SK-N-SH (cell line): Measurements from ENCODE around the gene RIPPLY3. TPM values are rescaled to one million over a fixed set of nuclear protein-coding genes. Genes with fewer than 3 reads are reported as not detected.
"Not testable (repeated sequence)": the region's sequence is repeated elsewhere in the genome, so short reads cannot be mapped to it uniquely, and the experiment has no call there.

ENCODE experiments used
- CTCF ChIA-PET: fragments of 300-600, 350-600 bp; formaldehyde crosslinking; extraction: SDS; loops from one replicate; lab custom pipeline; 2021; lab: Yijun Ruan, JAX
- POLR2A ChIA-PET: fragments of 350-600 bp; sonication (Branson Sonifier 250); formaldehyde crosslinking; extraction: SDS; loops from one replicate; lab custom pipeline; 2020; ENCODE audit warnings: antibody characterized with exemption, inconsistent platforms; lab: Yijun Ruan, JAX
- DNase-seq: peaks from one replicate; pipeline ENCODE4 v3.0.0; 2012
- H2AFZ ChIP-seq: fragments of 200-600 bp; sonication (generic); 2 replicates; pipeline ENCODE4 v1.8.1; 2016; ENCODE audit warnings: antibody characterized with exemption, mild to moderate bottlenecking, low read depth
- H3F3A ChIP-seq: fragments of 200-600 bp; sonication (generic); replicated peaks from 2 replicates; pipeline ENCODE3; 2016; ENCODE audit warnings: antibody characterized with exemption, mild to moderate bottlenecking; ENCODE audit not compliant: insufficient read depth
- H3K27ac ChIP-seq, 2 experiments: fragments of 200-500 bp in 1 of 2; fragments of 200-600 bp in 1 of 2; sonication (Bioruptor generic) in 1 of 2; sonication (generic), shearing (Covaris generic) in 1 of 2; 2 replicates each; pipeline versions ENCODE4 v1.5.1 to v1.6.1; 2014 to 2016; ENCODE audit warnings: low read depth in 2 of 2, inconsistent platforms in 1 of 2, low read length in 1 of 2, mild to moderate bottlenecking in 1 of 2, mixed read lengths in 1 of 2
- H3K27me3 ChIP-seq: fragments of 200-600 bp; sonication (generic), shearing (Covaris generic); 2 replicates; pipeline ENCODE4 v1.6.1; 2016; ENCODE audit warnings: mixed run types; ENCODE audit not compliant: insufficient read depth
- H3K36me3 ChIP-seq, 2 experiments: fragments of 200-500 bp in 1 of 2; fragments of 200-600 bp in 1 of 2; sonication (Bioruptor generic) in 1 of 2; sonication (generic) in 1 of 2; replicated peaks in 1 of 2; 2 replicates each; pipeline versions ENCODE3 to v1.5.1; 2014 to 2016; ENCODE audit warnings: low read length in 1 of 2, mild to moderate bottlenecking in 1 of 2; ENCODE audit not compliant: insufficient read depth in 2 of 2, control insufficient read depth in 1 of 2
- H3K4me1 ChIP-seq, 2 experiments: fragments of 200-500 bp in 1 of 2; fragments of 200-600 bp in 1 of 2; sonication (Bioruptor generic) in 1 of 2; sonication (generic), shearing (Covaris generic) in 1 of 2; 2 replicates each; pipeline versions ENCODE4 v1.5.1 to v1.6.1; 2014 to 2016; ENCODE audit warnings: low read depth in 1 of 2, low read length in 1 of 2, mixed run types in 1 of 2; ENCODE audit not compliant: insufficient read depth in 2 of 2, control insufficient read depth in 1 of 2
- H3K4me2 ChIP-seq: fragments of 200-600 bp; sonication (generic), shearing (Covaris generic); 2 replicates; pipeline ENCODE4 v1.6.1; 2017; ENCODE audit warnings: mixed run types
- H3K4me3 ChIP-seq, 2 experiments: fragments of 200-500 bp in 1 of 2; fragments of 200-600 bp in 1 of 2; sonication (Bioruptor generic) in 1 of 2; sonication (generic), shearing (Covaris generic) in 1 of 2; 2 replicates each; pipeline versions ENCODE4 v1.5.1 to v1.8.1; 2014 to 2016; ENCODE audit warnings: low read depth in 2 of 2, inconsistent platforms in 1 of 2, low read length in 1 of 2, mild to moderate bottlenecking in 1 of 2, mixed read lengths in 1 of 2, moderate library complexity in 1 of 2
- H3K79me2 ChIP-seq: fragments of 200-600 bp; sonication (generic); 2 replicates; pipeline ENCODE4 v1.8.1; 2017; ENCODE audit warnings: mild to moderate bottlenecking; ENCODE audit not compliant: insufficient read depth
- H3K9ac ChIP-seq: fragments of 200-600 bp; sonication (generic); 2 replicates; pipeline ENCODE4 v1.6.1; 2017; ENCODE audit warnings: mixed run types
- H3K9me2 ChIP-seq: fragments of 200-600 bp; sonication (generic); 2 replicates; pipeline ENCODE4 v1.6.1; 2017; ENCODE audit warnings: mixed run types
- H3K9me3 ChIP-seq: fragments of 200-600 bp; sonication (generic); 2 replicates; pipeline ENCODE4 v1.6.1; 2017; ENCODE audit warnings: mixed run types, mild to moderate bottlenecking, moderate library complexity
- H4K20me1 ChIP-seq: fragments of 200-600 bp; sonication (generic); 2 replicates; pipeline ENCODE4 v1.6.1; 2017; ENCODE audit warnings: mild to moderate bottlenecking, mixed run types; ENCODE audit not compliant: insufficient read depth
- CHD2 ChIP-seq: fragments of 150-350 bp; IDR thresholded peaks from 2 replicates; pipeline ENCODE4 v1.6.1; 2018; ENCODE audit warnings: low read length; ENCODE audit not compliant: partially characterized antibody
- CTCF ChIP-seq: fragments of 200-600 bp; sonication (generic); IDR thresholded peaks from 2 replicates; pipeline ENCODE4 v1.6.1; 2017; ENCODE audit warnings: antibody characterized with exemption, mild to moderate bottlenecking, moderate library complexity
- EP300 ChIP-seq, 2 experiments: IDR thresholded peaks; 2 replicates each; pipeline versions ENCODE4 v1.4.0 to v1.6.1; 2012; ENCODE audit warnings: borderline replicate concordance in 1 of 2, low read depth in 1 of 2, low read length in 1 of 2
- EZH2phosphoT487 ChIP-seq: fragments of 200-600 bp; sonication (generic); IDR thresholded peaks from 2 replicates; pipeline ENCODE4 v1.6.1; 2017; ENCODE audit warnings: low read depth, mixed run types, mild to moderate bottlenecking, antibody characterized with exemption, moderate library complexity, borderline replicate concordance
- GABPA ChIP-seq: IDR thresholded peaks from 2 replicates; pipeline ENCODE4 v1.4.0; 2012; ENCODE audit warnings: low read depth, mild to moderate bottlenecking
- IRF3 ChIP-seq: fragments of 150-350 bp; IDR thresholded peaks from 2 replicates; pipeline ENCODE4 v1.6.1; 2016; ENCODE audit warnings: mild to moderate bottlenecking, low read depth, low read length
- MXI1 ChIP-seq: IDR thresholded peaks from 2 replicates; pipeline ENCODE4 v1.6.1; 2012; ENCODE audit warnings: mild to moderate bottlenecking, low read depth, low read length, improper control_type of control experiment
- NRF1 ChIP-seq: IDR thresholded peaks from 2 replicates; pipeline ENCODE4 v1.6.1; 2012; ENCODE audit warnings: low read depth, mild to moderate bottlenecking, low read length
- PBX3 ChIP-seq: IDR thresholded peaks from 2 replicates; pipeline ENCODE4; 2012
- POLR2AphosphoS5 ChIP-seq: IDR thresholded peaks from 2 replicates; pipeline ENCODE4 v1.6.1; 2012; ENCODE audit warnings: low read depth, low read length
- SMC3 ChIP-seq: IDR thresholded peaks from 2 replicates; pipeline ENCODE4 v1.6.1; 2012; ENCODE audit warnings: low read depth, low read length, improper control_type of control experiment
- TAF1 ChIP-seq: IDR thresholded peaks from 2 replicates; pipeline ENCODE4 v1.6.1; 2012; ENCODE audit warnings: low read depth, mild to moderate bottlenecking, low read length, moderate library complexity, borderline replicate concordance
- WGBS: methylation state at CpG from one replicate; pipeline ENCODE4 v1.1.6; 2017; ENCODE audit warnings: low lambda C conversion rate; 5-methylcytosine and 5-hydroxymethylcytosine counted together
- polyA plus RNA-seq, 3 experiments: library from polyadenylated mRNA; depleted of rRNA; stranded (reverse); fragments of >200 nt; gene quantifications; 2 replicates each; pipeline ENCODE4 v1.2.3, GENCODE V29; 2012

Gene RIPPLY3
- polyA plus RNA-seq, 1 of the 3 experiments (the other 2 are of a cell fraction), result 0.03 TPM

GRCh38 chr21:37000381-37000780 is 6.1 kb upstream of the RIPPLY3 start:
- Histone ChIP-seq H4K20me1 (no peaks in the 10 kb centered on the region), H3K79me2 (no peaks in the 10 kb centered on the region)
- 73% methylated on average over 4 of the region's 4 CpGs for WGBS
- POLR2A ChIA-PET, result no interaction called here
- TF ChIP-seq TAF1, result no peak
- peak; percentile 24; the same call in 1 of the 2 replicates for TF ChIP-seq CTCF
- TF ChIP-seq NRF1, result no peak
- TF ChIP-seq SMC3, result no peak
- TF ChIP-seq, all 33 proteins: peak for 1
- no peaks in the 10 kb centered on the region for H3K36me3 ChIP-seq
- H3K4me2 ChIP-seq, result no peak overlapping the region
- H3K4me3 ChIP-seq, result no peak overlapping the region
- H3K27ac ChIP-seq, result no peak overlapping the region
- no peaks in the 10 kb centered on the region for H3K9me2 ChIP-seq
- H3K27me3 ChIP-seq, result no peaks in the 10 kb centered on the region
- H3K9me3 ChIP-seq, result no peaks in the 10 kb centered on the region
- H3K4me1 ChIP-seq, result no peaks in the 10 kb centered on the region
- no peak for DNase-seq
- H3F3A ChIP-seq, result no peaks in the 10 kb centered on the region
- no peak overlapping the region for H2AFZ ChIP-seq
- H3K9ac ChIP-seq, result no peak overlapping the region
- CTCF ChIA-PET, result interaction anchor here (0.6 to 2.1 kb wide), 4 partner anchors 10 to 161 kb away, joined by 3 to 17 read pairs (median 6); no protein-coding TSS in a partner anchor

GRCh38 chr21:37001441-37001840 is 5.1 kb upstream of the RIPPLY3 start:
- no peaks in the 10 kb centered on the region for H4K20me1 ChIP-seq
- DNase-seq, result no peak
- H3K9ac ChIP-seq, result no peak overlapping the region
- TF ChIP-seq IRF3 (no peak), MXI1 (no peak), EP300 (IDR thresholded peaks at IDR 0.05; ENCODE audit: borderline replicate concordance in 1 of 2, low read depth in 1 of 2, low read length in 1 of 2) (no peak), POLR2AphosphoS5 (no peak), PBX3 (no peak), GABPA (no peak), EZH2phosphoT487 (no peak), CHD2 (no peak)
- TF ChIP-seq, all 33 proteins: peak for 0
- Histone ChIP-seq H3K27ac (no peak overlapping the region), H3K4me3 (no peak overlapping the region), H3K36me3 (no peaks in the 10 kb centered on the region), H3K9me2 (no peaks in the 10 kb centered on the region), H3K79me2 (no peaks in the 10 kb centered on the region), H3K4me2 (no peak overlapping the region), H3F3A (no peaks in the 10 kb centered on the region), H3K9me3 (no peaks in the 10 kb centered on the region), H2AFZ (peak overlapping the region; percentile 49), H3K4me1 (no peaks in the 10 kb centered on the region), H3K27me3 (no peaks in the 10 kb centered on the region)
- ChIA-PET POLR2A (no interaction called here), CTCF (interaction anchor here (1.7 to 2.1 kb wide), 2 partner anchors 8 to 12 kb away, joined by 8 to 17 read pairs; no protein-coding TSS in a partner anchor)
- WGBS, result 67% methylated on average over 3 of the region's 3 CpGs

- H3K9me3 ChIP-seq, H3K36me3 ChIP-seq, H3K4me2 ChIP-seq, H3F3A ChIP-seq, H4K20me1 ChIP-seq, DNase-seq, H3K27me3 ChIP-seq, H3K9me2 ChIP-seq, H3K4me3 ChIP-seq, CTCF ChIA-PET, H2AFZ ChIP-seq, H3K79me2 ChIP-seq, POLR2A ChIA-PET, H3K4me1 ChIP-seq, H3K27ac ChIP-seq, H3K9ac ChIP-seq: not testable (repeated sequence)
- 84% methylated on average over 12 of the region's 12 CpGs for WGBS
These were observed 3.7 kb upstream of the RIPPLY3 start for GRCh38 chr21:37002851-37003250.

GRCh38 chr21:37003917-37004316 is 2.6 kb upstream of the RIPPLY3 start:
- H3K4me1 ChIP-seq, DNase-seq, H3K27ac ChIP-seq, H3K27me3 ChIP-seq, CTCF ChIA-PET, H3K79me2 ChIP-seq, H3K9me2 ChIP-seq, H2AFZ ChIP-seq, POLR2A ChIA-PET, H3K4me3 ChIP-seq, H3F3A ChIP-seq, H4K20me1 ChIP-seq, H3K9me3 ChIP-seq, H3K9ac ChIP-seq, H3K4me2 ChIP-seq, H3K36me3 ChIP-seq: not testable (repeated sequence)
- 71% methylated on average over 3 of the region's 3 CpGs for WGBS
